CD14-positive monocyte (primary cell): Measurements from ENCODE around the gene PMEPA1. TPM values are rescaled to one million over a fixed set of nuclear protein-coding genes. Genes with fewer than 3 reads are reported as not detected.

Source experiments
- DNase-seq, 3 donors: peaks; one replicate each; pipeline ENCODE4 v3.0.0-alpha.2; 2011 to 2022
- H2AFZ ChIP-seq: 2 replicates; pipeline ENCODE4 v1.6.0; 2012; ENCODE audit warnings: mild to moderate bottlenecking, low read depth, low read length, inconsistent platforms; ENCODE audit not compliant: insufficient read depth, poor library complexity, severe bottlenecking
- H3K27ac ChIP-seq, 2 donors: 1 replicate in 1 of 2; 2 replicates in 1 of 2; pipeline ENCODE4 v1.5.1; 2012 to 2013; ENCODE audit warnings: low read length in 2 of 2, control low read depth in 1 of 2, inconsistent platforms in 1 of 2, low read depth in 1 of 2, mild to moderate bottlenecking in 1 of 2
- H3K27me3 ChIP-seq, 2 donors: one replicate each; pipeline versions ENCODE4 v1.6.0 to v1.6.1; 2011 to 2013; ENCODE audit warnings: low read length in 2 of 2; ENCODE audit not compliant: control insufficient read depth in 2 of 2, insufficient read depth in 2 of 2
- H3K36me3 ChIP-seq, 2 donors: replicated peaks in 1 of 2; 1 replicate in 1 of 2; 2 replicates in 1 of 2; pipeline versions ENCODE4 v1.5.1 to v1.6.1; 2012 to 2013; ENCODE audit warnings: low read length in 2 of 2, control low read depth in 1 of 2, inconsistent platforms in 1 of 2, mild to moderate bottlenecking in 1 of 2; ENCODE audit not compliant: insufficient read depth in 2 of 2, control insufficient read depth in 1 of 2
- H3K4me1 ChIP-seq, 2 donors: 1 replicate in 1 of 2; 2 replicates in 1 of 2; pipeline versions ENCODE4 v1.5.1 to v1.6.1; 2012 to 2013; ENCODE audit warnings: low read length in 2 of 2, control low read depth in 1 of 2, inconsistent platforms in 1 of 2, mild to moderate bottlenecking in 1 of 2, moderate library complexity in 1 of 2; ENCODE audit not compliant: insufficient read depth in 2 of 2, control insufficient read depth in 1 of 2
- H3K4me2 ChIP-seq: replicated peaks from 2 replicates; pipeline ENCODE3; 2012; ENCODE audit warnings: low read length, moderate library complexity, mild to moderate bottlenecking; ENCODE audit not compliant: poor library complexity, severe bottlenecking; ENCODE audit errors: extremely low read depth
- H3K4me3 ChIP-seq, 3 experiments: fragments of 200-600 bp in 1 of 3; sonication (generic) in 1 of 3; replicated peaks in 1 of 3; 1 replicate in 2 of 3; 2 replicates in 1 of 3; pipeline ENCODE4 v1.5.1; 2011 to 2013; ENCODE audit warnings: low read length in 3 of 3, mild to moderate bottlenecking in 3 of 3, control low read depth in 2 of 3, low read depth in 2 of 3, inconsistent platforms in 1 of 3, moderate library complexity in 1 of 3
- H3K79me2 ChIP-seq: 2 replicates; pipeline ENCODE4 v1.6.0; 2012; ENCODE audit warnings: mild to moderate bottlenecking, control low read depth, inconsistent platforms, low read length, moderate library complexity; ENCODE audit not compliant: insufficient read depth
- H3K9ac ChIP-seq: 2 replicates; pipeline ENCODE4 v1.6.0; 2017; ENCODE audit warnings: low read length, mild to moderate bottlenecking; ENCODE audit not compliant: insufficient read depth, poor library complexity, severe bottlenecking
- H3K9me3 ChIP-seq, 2 donors: replicated peaks in 1 of 2; 1 replicate in 1 of 2; 2 replicates in 1 of 2; pipeline versions ENCODE4 v1.5.1 to v1.6.1; 2012 to 2013; ENCODE audit warnings: low read length in 2 of 2, control low read depth in 1 of 2; ENCODE audit not compliant: control insufficient read depth in 1 of 2, insufficient read depth in 1 of 2
- H4K20me1 ChIP-seq: 2 replicates; pipeline ENCODE4 v1.6.0; 2012; ENCODE audit warnings: mild to moderate bottlenecking, low read length, control low read depth, moderate library complexity; ENCODE audit not compliant: insufficient read depth
- H3K27ac Mint-ChIP-seq, 7 donors: one replicate each; pipeline ENCODE4 v1.8.0; 2020; ENCODE audit warnings: mild to moderate bottlenecking in 7 of 7, mixed read lengths in 7 of 7, moderate library complexity in 6 of 7, inconsistent platforms in 2 of 7
- H3K27me3 Mint-ChIP-seq, 3 donors: one replicate each; pipeline ENCODE4 v1.8.0; 2021 to 2022; ENCODE audit warnings: low read depth in 3 of 3, mild to moderate bottlenecking in 3 of 3, mixed read lengths in 3 of 3, moderate library complexity in 3 of 3, inconsistent platforms in 1 of 3
- H3K36me3 Mint-ChIP-seq, 2 donors: one replicate each; pipeline ENCODE4 v1.8.0; 2020; ENCODE audit warnings: mixed read lengths in 2 of 2, inconsistent platforms in 1 of 2, mild to moderate bottlenecking in 1 of 2
- H3K4me1 Mint-ChIP-seq: one replicate; pipeline ENCODE4 v1.8.0; 2020; ENCODE audit warnings: mild to moderate bottlenecking, mixed read lengths
- H3K4me3 Mint-ChIP-seq, 2 donors: one replicate each; pipeline ENCODE4 v1.8.0; 2020; ENCODE audit warnings: mild to moderate bottlenecking in 2 of 2, mixed read lengths in 2 of 2, moderate library complexity in 1 of 2
- H3K9me3 Mint-ChIP-seq, 7 donors: one replicate each; pipeline ENCODE4 v1.8.0; 2020 to 2022; ENCODE audit warnings: mixed read lengths in 7 of 7, mild to moderate bottlenecking in 6 of 7, moderate library complexity in 6 of 7, inconsistent platforms in 2 of 7
- WGBS: methylation state at CpG from one replicate; pipeline ENCODE4 v1.1.5; 2013; ENCODE audit warnings: missing lambda C conversion rate; ENCODE audit not compliant: insufficient coverage; 5-methylcytosine and 5-hydroxymethylcytosine counted together
- intact Hi-C, 2 donors: fragments of 100-400 bp; cut with micrococcal nuclease; formaldehyde crosslinking; loops; one replicate each; pipeline versions ENCODE4 v1.15.0 to v1.15.1; 2023
- polyA plus RNA-seq, 3 donors: library from polyadenylated mRNA; depleted of rRNA in 1 of 3; unstranded in 2 of 3; stranded (reverse) in 1 of 3; fragments of 300-500 nt in 2 of 3; fragments of >200 nt in 1 of 3; fragmentation: Illumina TruSeq in 2 of 3; gene quantifications; 1 replicate in 2 of 3; 2 replicates in 1 of 3; pipeline ENCODE4 v1.2.3, GENCODE V29; 2012 to 2021
- TF ChIP-seq, protein P1 (sequence below): fragments of 200-600 bp; IDR thresholded peaks from one replicate; pipeline ENCODE4 v1.8.0; 2022; ENCODE audit warnings: antibody characterized with exemption, mild to moderate bottlenecking

The PMEPA1 gene
- polyA plus RNA-seq, 3 donors, result 0.12 to 0.73 (median 0.59) TPM

DNA sequence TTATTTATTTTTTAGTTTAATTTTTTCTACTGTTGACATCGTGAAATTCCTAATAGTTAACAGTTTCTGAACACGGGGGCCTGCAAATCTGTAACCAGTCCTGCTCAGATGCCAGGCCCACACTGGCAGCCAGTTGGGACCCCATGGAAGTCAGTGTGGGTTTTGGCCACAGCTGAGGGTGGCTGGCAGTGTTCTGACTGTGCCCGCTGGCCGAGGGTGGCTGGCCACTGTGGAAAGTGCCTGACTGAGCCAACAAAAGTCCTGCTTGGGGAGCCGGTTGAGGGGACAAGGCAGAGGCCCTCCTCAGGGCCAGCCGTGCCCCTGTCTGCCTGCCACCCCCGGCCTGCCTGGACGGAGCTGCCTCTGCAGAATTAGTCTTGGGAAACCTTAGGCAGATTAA, 4.1 kb upstream of the PMEPA1 start:
- Mint-ChIP-seq H3K4me3 (no peak overlapping the region), H3K27ac (no peak overlapping the region), H3K36me3 (peaks cover 0 to 4% of the 10 kb centered on the region in 2 donors), H3K9me3 (peaks cover 0 to 8% (median 0%) of the 10 kb centered on the region in 7 donors), H3K4me1 (peaks cover 30% of the 10 kb centered on the region), H3K27me3 (peaks cover 27 to 49% (median 28%) of the 10 kb centered on the region in 3 donors)
- Histone ChIP-seq H3K9me3 (no peaks in the 10 kb centered on the region), H3K79me2 (no peaks in the 10 kb centered on the region), H3K4me2 (no peak overlapping the region), H3K27me3 (peaks cover 10 to 18% of the 10 kb centered on the region in 2 donors), H3K4me3 (no peak overlapping the region), H2AFZ (no peak overlapping the region), H3K4me1 (peaks cover 26 to 30% of the 10 kb centered on the region in 2 donors), H3K9ac (no peak overlapping the region), H3K27ac (no peak overlapping the region), H4K20me1 (no peaks in the 10 kb centered on the region), H3K36me3 (no peaks in the 10 kb centered on the region)
- TF ChIP-seq, protein P1, sequence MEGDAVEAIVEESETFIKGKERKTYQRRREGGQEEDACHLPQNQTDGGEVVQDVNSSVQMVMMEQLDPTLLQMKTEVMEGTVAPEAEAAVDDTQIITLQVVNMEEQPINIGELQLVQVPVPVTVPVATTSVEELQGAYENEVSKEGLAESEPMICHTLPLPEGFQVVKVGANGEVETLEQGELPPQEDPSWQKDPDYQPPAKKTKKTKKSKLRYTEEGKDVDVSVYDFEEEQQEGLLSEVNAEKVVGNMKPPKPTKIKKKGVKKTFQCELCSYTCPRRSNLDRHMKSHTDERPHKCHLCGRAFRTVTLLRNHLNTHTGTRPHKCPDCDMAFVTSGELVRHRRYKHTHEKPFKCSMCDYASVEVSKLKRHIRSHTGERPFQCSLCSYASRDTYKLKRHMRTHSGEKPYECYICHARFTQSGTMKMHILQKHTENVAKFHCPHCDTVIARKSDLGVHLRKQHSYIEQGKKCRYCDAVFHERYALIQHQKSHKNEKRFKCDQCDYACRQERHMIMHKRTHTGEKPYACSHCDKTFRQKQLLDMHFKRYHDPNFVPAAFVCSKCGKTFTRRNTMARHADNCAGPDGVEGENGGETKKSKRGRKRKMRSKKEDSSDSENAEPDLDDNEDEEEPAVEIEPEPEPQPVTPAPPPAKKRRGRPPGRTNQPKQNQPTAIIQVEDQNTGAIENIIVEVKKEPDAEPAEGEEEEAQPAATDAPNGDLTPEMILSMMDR, result no peak
- DNase-seq, result no peak
- intact Hi-C loops, result loop anchor here in 1 of 2 donors (10.0 kb wide), 2 partner anchors 89 to 339 kb away; partner anchors contain the start of gene ZBP1
- 90% methylated on average over 6 of the region's 8 CpGs for WGBS

DNA sequence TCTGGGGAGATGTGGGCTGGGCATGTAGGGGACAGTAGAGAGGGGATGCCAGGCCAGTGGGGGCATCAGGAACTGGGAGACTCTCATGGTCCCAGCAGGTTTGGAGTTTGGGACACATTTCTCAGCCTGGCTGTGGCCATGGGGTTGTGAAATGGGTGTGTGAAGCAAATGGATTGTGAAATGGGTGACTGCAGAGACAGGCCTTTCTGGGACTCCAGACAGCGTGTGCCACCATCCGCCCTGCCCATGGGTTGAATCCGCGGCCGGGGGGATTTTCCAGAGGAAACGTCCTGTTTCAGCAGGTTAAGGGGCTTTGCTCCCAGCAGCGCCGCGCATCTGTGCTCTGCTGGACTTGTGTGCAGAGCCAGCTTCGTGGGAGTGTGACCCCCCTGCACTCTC, 3.7 kb upstream of the PMEPA1 start:
- no peak overlapping the region for H3K4me3 ChIP-seq
- no peak overlapping the region for H2AFZ ChIP-seq
- H3K27me3 ChIP-seq, result peaks cover 12 to 23% of the 10 kb centered on the region in 2 donors
- TF ChIP-seq, protein P1, result no peak
- DNase-seq, result peak; percentile 47 to 81 (median 70)
- H3K9ac ChIP-seq, result no peak overlapping the region
- no peak overlapping the region for H3K4me2 ChIP-seq
- Mint-ChIP-seq H3K27me3 (peaks cover 30 to 49% (median 32%) of the 10 kb centered on the region in 3 donors), H3K36me3 (peaks cover 0 to 4% of the 10 kb centered on the region in 2 donors), H3K9me3 (peaks cover 0 to 10% (median 4%) of the 10 kb centered on the region in 7 donors), H3K27ac (peak overlapping the region in 5 of 7 donors; percentile 46 to 86 (median 66)), H3K4me3 (peak overlapping the region; percentile 33 to 38), H3K4me1 (peaks cover 32% of the 10 kb centered on the region)
- WGBS, result 0% methylated on average over 1 of the region's 10 CpGs
- peaks cover 22 to 26% of the 10 kb centered on the region in 2 donors for H3K4me1 ChIP-seq
- intact Hi-C loops, result loop anchor here in 1 of 2 donors (10.0 kb wide), 2 partner anchors 89 to 339 kb away; partner anchors contain the start of gene ZBP1
- no peaks in the 10 kb centered on the region for H4K20me1 ChIP-seq
- H3K9me3 ChIP-seq, result peaks cover 0 to under 1% of the 10 kb centered on the region in 2 donors
- H3K27ac ChIP-seq, result no peak overlapping the region
- no peaks in the 10 kb centered on the region for H3K79me2 ChIP-seq
- no peaks in the 10 kb centered on the region for H3K36me3 ChIP-seq
